Liver (tissue), 9 donors: Measurements from ENCODE around the gene YEATS2. TPM values are rescaled to one million over a fixed set of nuclear protein-coding genes. Genes with fewer than 3 reads are reported as not detected.
A peak's percentile ranks its signal among the peaks of the same experiment; 100 is the strongest.

ENCODE experiments used
- DNase-seq: peaks from one replicate; pipeline ENCODE4 v3.0.0-alpha.2; 2017; ENCODE audit warnings: low spot score
- H3K27ac ChIP-seq, 2 donors: one replicate each; pipeline ENCODE4 v1.7.0; 2013; ENCODE audit warnings: inconsistent platforms in 2 of 2, low read length in 2 of 2, control low read depth in 1 of 2, low read depth in 1 of 2, mild to moderate bottlenecking in 1 of 2
- H3K27me3 ChIP-seq, 4 donors: one replicate each; pipeline versions ENCODE4 v1.6.1 to v1.7.0; 2013; ENCODE audit warnings: low read length in 3 of 4, inconsistent platforms in 1 of 4, mild to moderate bottlenecking in 1 of 4, moderate library complexity in 1 of 4; ENCODE audit not compliant: control insufficient read depth in 4 of 4, insufficient read depth in 4 of 4
- H3K36me3 ChIP-seq, 4 donors: one replicate each; pipeline versions ENCODE4 v1.6.1 to v1.7.0; 2013; ENCODE audit warnings: low read length in 3 of 4, mild to moderate bottlenecking in 3 of 4, low read depth in 1 of 4, moderate library complexity in 1 of 4; ENCODE audit not compliant: control insufficient read depth in 4 of 4, insufficient read depth in 3 of 4
- H3K4me1 ChIP-seq, 4 donors: one replicate each; pipeline versions ENCODE4 v1.6.1 to v1.7.0; 2013; ENCODE audit warnings: low read length in 3 of 4, mild to moderate bottlenecking in 3 of 4, moderate library complexity in 1 of 4; ENCODE audit not compliant: control insufficient read depth in 4 of 4, insufficient read depth in 4 of 4
- H3K4me3 ChIP-seq, 3 donors: one replicate each; pipeline versions ENCODE4 v1.6.1 to v1.7.0; 2013; ENCODE audit warnings: low read length in 3 of 3, control low read depth in 1 of 3, low read depth in 1 of 3, mild to moderate bottlenecking in 1 of 3
- H3K9ac ChIP-seq, 2 donors: one replicate each; pipeline ENCODE4 v1.7.0; 2013; ENCODE audit warnings: low read length in 2 of 2, mild to moderate bottlenecking in 2 of 2, moderate library complexity in 2 of 2, control low read depth in 1 of 2, low read depth in 1 of 2
- H3K9me3 ChIP-seq, 4 donors: one replicate each; pipeline versions ENCODE4 v1.6.1 to v1.7.0; 2013; ENCODE audit warnings: low read length in 3 of 4; ENCODE audit not compliant: control insufficient read depth in 4 of 4
- ATF3 ChIP-seq: IDR thresholded peaks from 2 replicates; pipeline ENCODE4 v1.6.1; 2016; ENCODE audit warnings: antibody characterized with exemption
- CTCF ChIP-seq: fragments of 150-350 bp; IDR thresholded peaks from 2 replicates; pipeline ENCODE4 v1.5.1; 2017; ENCODE audit warnings: improper control_type of control experiment, low read depth, low read length; ENCODE audit not compliant: missing input control
- EGR1 ChIP-seq, 2 donors: IDR thresholded peaks; 2 replicates each; pipeline ENCODE4 v1.6.1; 2016 to 2018; ENCODE audit warnings: antibody characterized with exemption in 2 of 2, low read depth in 2 of 2
- FOXA1 ChIP-seq: IDR thresholded peaks from 2 replicates; pipeline ENCODE4 v1.6.1; 2016; ENCODE audit warnings: antibody characterized with exemption
- FOXA2 ChIP-seq: IDR thresholded peaks from 2 replicates; pipeline ENCODE4 v1.6.1; 2016; ENCODE audit warnings: antibody characterized with exemption
- GABPA ChIP-seq, 2 donors: IDR thresholded peaks in 1 of 2; conservative IDR thresholded peaks in 1 of 2; 2 replicates each; pipeline ENCODE4 v1.6.1; 2016; ENCODE audit warnings: antibody characterized with exemption in 2 of 2, mild to moderate bottlenecking in 1 of 2, moderate library complexity in 1 of 2
- HNF4A ChIP-seq, 2 donors: conservative IDR thresholded peaks; 2 replicates each; pipeline ENCODE4 v1.6.1; 2016; ENCODE audit warnings: antibody characterized with exemption in 2 of 2, mild to moderate bottlenecking in 2 of 2
- JUND ChIP-seq, 2 donors: IDR thresholded peaks; 2 replicates each; pipeline ENCODE4 v1.6.1; 2016; ENCODE audit warnings: antibody characterized with exemption in 2 of 2
- MAX ChIP-seq: IDR thresholded peaks from 2 replicates; pipeline ENCODE4 v1.6.1; 2016; ENCODE audit warnings: antibody characterized with exemption
- RAD21 ChIP-seq, 2 donors: IDR thresholded peaks; 2 replicates each; pipeline ENCODE4 v1.6.1; 2016; ENCODE audit warnings: antibody characterized with exemption in 2 of 2, mild to moderate bottlenecking in 2 of 2
- REST ChIP-seq: IDR thresholded peaks from 2 replicates; pipeline ENCODE4 v1.6.1; 2016; ENCODE audit warnings: antibody characterized with exemption, mild to moderate bottlenecking
- RXRA ChIP-seq, 2 donors: IDR thresholded peaks; 2 replicates each; pipeline ENCODE4 v1.6.1; 2017 to 2018; ENCODE audit warnings: antibody characterized with exemption in 2 of 2, mild to moderate bottlenecking in 1 of 2
- SP1 ChIP-seq: IDR thresholded peaks from 2 replicates; pipeline ENCODE4 v1.6.1; 2018; ENCODE audit warnings: antibody characterized with exemption, mild to moderate bottlenecking
- WGBS: extraction: QIAGEN DNeasy Blood & Tissue Kit; methylation state at CpG from one replicate; pipeline ENCODE4 v1.1.7; 2013; 5-methylcytosine and 5-hydroxymethylcytosine counted together
- polyA plus RNA-seq, 2 donors: library from polyadenylated mRNA; stranded (reverse) in 1 of 2; unstranded in 1 of 2; fragments of 200-250 nt in 1 of 2; fragments of >200 nt in 1 of 2; fragmentation: Nextera tagmentation in 1 of 2; extraction: Ambion mirVana in 1 of 2; gene quantifications; one replicate each; pipeline versions ENCODE4 v1.2.1 to v1.2.3, GENCODE V29; 2013 to 2015
- total RNA-seq, 2 donors: library from RNA; depleted of rRNA; stranded (reverse); fragments of >200 nt; gene quantifications; one replicate each; pipeline ENCODE4 v1.2.3, GENCODE V29; 2014
- donor health status: healthy.
- donor health status: healthy.
- donor health status: healthy.
- donor health status: healthy.
- donor health status: healthy.

YEATS2 gene
- total and polyA plus RNA-seq, 4 donors: 1.5 to 9.4 (median 4.9) TPM

- Histone ChIP-seq H3K36me3 (peaks cover 2 to 6% (median 6%) of the 10 kb centered on the region in 4 donors), H3K9ac (no peak overlapping the region), H3K9me3 (no peaks in the 10 kb centered on the region), H3K4me3 (no peak overlapping the region), H3K27me3 (no peaks in the 10 kb centered on the region), H3K4me1 (no peaks in the 10 kb centered on the region), H3K27ac (no peak overlapping the region)
- no peak for DNase-seq
- no peak for TF ChIP-seq RAD21 (IDR thresholded peaks at IDR 0.05)
- TF ChIP-seq EGR1 (IDR thresholded peaks at IDR 0.05; ENCODE audit: low read depth in 2 of 2): no peak
- no peak for TF ChIP-seq MAX
These were observed 68.5 kb downstream of the YEATS2 start for GRCh38 chr3:183766107-183766506.

GRCh38 chr3:183766745-183767606 lies 69.4 kb downstream of the YEATS2 start:
- Histone ChIP-seq H3K9ac (no peak overlapping the region), H3K4me1 (no peaks in the 10 kb centered on the region), H3K27me3 (no peaks in the 10 kb centered on the region), H3K27ac (no peak overlapping the region), H3K36me3 (peaks cover 2 to 6% (median 5%) of the 10 kb centered on the region in 4 donors), H3K4me3 (no peak overlapping the region), H3K9me3 (no peaks in the 10 kb centered on the region)
- TF ChIP-seq REST (no peak), FOXA1 (no peak), HNF4A (conservative IDR thresholded peaks at IDR 0.05) (peak in 1 of 2 donors; percentile 20), SP1 (no peak), CTCF (peak; percentile 84), FOXA2 (no peak), RXRA (IDR thresholded peaks at IDR 0.05) (peak in 1 of 2 donors; percentile 10), JUND (IDR thresholded peaks at IDR 0.05) (no peak), RAD21 (IDR thresholded peaks at IDR 0.05) (peak; percentile 98 to 99), GABPA (IDR thresholded peaks at IDR 0.05 in 1 of 2, conservative IDR thresholded peaks at IDR 0.05 in 1 of 2) (no peak), ATF3 (no peak)
- WGBS: 62% methylated on average over 9 of the region's 9 CpGs
- DNase-seq: peak; percentile 68
